ENCODE results near the gene GRAMD1B. TPM values are rescaled to one million over a fixed set of nuclear protein-coding genes. Genes with fewer than 3 reads are reported as not detected.

Gene GRAMD1B
- polyA plus RNA-seq, 1 experiment = 2.7 TPM

DNA sequence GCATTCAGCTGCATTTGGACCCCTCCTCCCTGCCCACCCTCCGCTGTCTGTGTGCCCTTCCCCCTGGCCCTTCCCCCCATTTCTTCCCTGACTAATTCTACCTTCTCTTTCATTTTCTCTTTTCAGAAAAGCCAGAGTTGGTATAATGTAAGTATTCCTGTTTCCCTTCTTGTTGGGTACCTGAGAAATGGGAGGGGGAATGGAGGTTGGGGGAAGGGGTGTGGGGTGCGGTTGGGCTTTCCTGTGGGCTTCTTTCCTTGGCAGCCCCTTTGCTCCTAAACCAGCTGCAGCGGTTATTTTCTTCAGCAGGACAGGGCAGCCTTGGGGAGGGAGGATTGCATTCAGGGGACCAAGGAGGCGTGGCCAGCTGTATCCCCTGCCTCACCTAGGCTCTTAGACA lies 154.1 kb downstream of the GRAMD1B start:
- no peak for DNase-seq (ENCODE audit: low read depth, low spot score)
- Histone ChIP-seq H3K27me3 (ENCODE audit: control insufficient read depth, insufficient read depth, low read length) (no peaks in the 10 kb centered on the region), H3K4me3 (ENCODE audit: low read depth, low read length) (no peak overlapping the region), H3K27ac (ENCODE audit: low read depth, low read length) (no peak overlapping the region), H3K9me3 (ENCODE audit: control insufficient read depth, insufficient read depth, low read length) (no peaks in the 10 kb centered on the region; the same call in 1 of the 2 replicates)
- CTCF ChIA-PET = interaction anchor here (3.6 to 7.2 kb wide), 2 partner anchors 8 to 124 kb away, joined by 22 to 212 read pairs; no protein-coding TSS in a partner anchor
- TF ChIP-seq, protein P1, sequence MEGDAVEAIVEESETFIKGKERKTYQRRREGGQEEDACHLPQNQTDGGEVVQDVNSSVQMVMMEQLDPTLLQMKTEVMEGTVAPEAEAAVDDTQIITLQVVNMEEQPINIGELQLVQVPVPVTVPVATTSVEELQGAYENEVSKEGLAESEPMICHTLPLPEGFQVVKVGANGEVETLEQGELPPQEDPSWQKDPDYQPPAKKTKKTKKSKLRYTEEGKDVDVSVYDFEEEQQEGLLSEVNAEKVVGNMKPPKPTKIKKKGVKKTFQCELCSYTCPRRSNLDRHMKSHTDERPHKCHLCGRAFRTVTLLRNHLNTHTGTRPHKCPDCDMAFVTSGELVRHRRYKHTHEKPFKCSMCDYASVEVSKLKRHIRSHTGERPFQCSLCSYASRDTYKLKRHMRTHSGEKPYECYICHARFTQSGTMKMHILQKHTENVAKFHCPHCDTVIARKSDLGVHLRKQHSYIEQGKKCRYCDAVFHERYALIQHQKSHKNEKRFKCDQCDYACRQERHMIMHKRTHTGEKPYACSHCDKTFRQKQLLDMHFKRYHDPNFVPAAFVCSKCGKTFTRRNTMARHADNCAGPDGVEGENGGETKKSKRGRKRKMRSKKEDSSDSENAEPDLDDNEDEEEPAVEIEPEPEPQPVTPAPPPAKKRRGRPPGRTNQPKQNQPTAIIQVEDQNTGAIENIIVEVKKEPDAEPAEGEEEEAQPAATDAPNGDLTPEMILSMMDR (IDR thresholded peaks at IDR 0.05; ENCODE audit: low read depth, low read length) = no peak
- POLR2A ChIA-PET = no interaction called here

DNA sequence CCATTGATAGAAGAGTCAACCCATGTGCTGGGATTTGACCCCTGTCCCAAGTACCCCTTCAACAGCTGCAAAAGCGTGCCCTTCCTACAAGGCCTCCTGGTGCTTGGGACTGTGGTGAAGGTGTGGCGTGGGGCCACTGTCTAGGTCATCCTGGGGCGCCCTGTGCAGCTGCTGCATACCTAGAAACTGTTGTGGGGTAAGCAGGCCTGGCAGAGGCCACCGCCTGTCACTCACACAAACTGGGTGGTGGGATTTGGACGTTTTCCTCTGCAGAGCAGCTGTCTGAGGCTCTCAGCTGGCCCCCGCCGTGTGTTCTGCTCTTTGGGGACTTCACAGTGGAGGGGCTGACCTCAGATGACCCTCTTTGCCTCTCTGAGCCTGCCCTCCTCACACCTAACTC lies 154.7 kb downstream of the GRAMD1B start:
- CTCF ChIA-PET = interaction anchor here (1.0 to 7.2 kb wide), 3 partner anchors 8 to 123 kb away, joined by 3 to 212 read pairs (median 22); no protein-coding TSS in a partner anchor

DNA sequence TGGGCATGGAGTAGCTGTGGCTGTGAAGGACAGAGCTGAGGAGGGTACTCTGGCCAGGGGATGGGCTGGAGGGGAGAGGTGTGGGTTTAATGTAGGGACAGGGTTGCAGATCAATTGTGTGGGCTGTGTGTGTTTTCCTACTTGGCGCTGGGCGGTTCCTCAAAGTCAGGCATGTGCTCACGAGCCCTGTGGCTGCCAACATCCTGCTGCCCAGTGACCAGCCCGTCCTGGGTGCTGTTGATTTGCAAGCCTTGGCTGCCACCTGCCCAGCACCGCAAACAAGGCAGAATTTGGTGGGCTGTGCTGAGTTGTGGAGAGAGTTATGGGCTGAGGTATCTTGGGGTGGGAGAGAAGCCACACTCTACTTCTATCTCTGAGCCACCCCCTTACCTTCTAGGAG lies 155.1 kb downstream of the GRAMD1B start:
- Histone ChIP-seq H3K27ac (ENCODE audit: low read depth, low read length) (no peak overlapping the region), H3K4me3 (ENCODE audit: low read depth, low read length) (no peak overlapping the region), H3K27me3 (ENCODE audit: control insufficient read depth, insufficient read depth, low read length) (no peaks in the 10 kb centered on the region), H3K9me3 (ENCODE audit: control insufficient read depth, insufficient read depth, low read length) (no peaks in the 10 kb centered on the region; the same call in 1 of the 2 replicates)
- no peak for DNase-seq (ENCODE audit: low read depth, low spot score)
- TF ChIP-seq, protein P1 (IDR thresholded peaks at IDR 0.05; ENCODE audit: low read depth, low read length) = no peak
- CTCF ChIA-PET = interaction anchor here (1.0 to 3.6 kb wide), 2 partner anchors 9 to 122 kb away, joined by 3 to 22 read pairs; no protein-coding TSS in a partner anchor
- POLR2A ChIA-PET = no interaction called here

More for the DNA sequence above, 154.7 kb downstream of the GRAMD1B start:
- TF ChIP-seq, protein P1 (IDR thresholded peaks at IDR 0.05; ENCODE audit: low read depth, low read length) = no peak
- POLR2A ChIA-PET = no interaction called here
- no peaks in the 10 kb centered on the region; the same call in 1 of the 2 replicates for H3K9me3 ChIP-seq (ENCODE audit: control insufficient read depth, insufficient read depth, low read length)
- H3K4me3 ChIP-seq (ENCODE audit: low read depth, low read length) = no peak overlapping the region
- H3K27me3 ChIP-seq (ENCODE audit: control insufficient read depth, insufficient read depth, low read length) = no peaks in the 10 kb centered on the region
- H3K27ac ChIP-seq (ENCODE audit: low read depth, low read length) = no peak overlapping the region
- DNase-seq (ENCODE audit: low read depth, low spot score) = no peak

DNA sequence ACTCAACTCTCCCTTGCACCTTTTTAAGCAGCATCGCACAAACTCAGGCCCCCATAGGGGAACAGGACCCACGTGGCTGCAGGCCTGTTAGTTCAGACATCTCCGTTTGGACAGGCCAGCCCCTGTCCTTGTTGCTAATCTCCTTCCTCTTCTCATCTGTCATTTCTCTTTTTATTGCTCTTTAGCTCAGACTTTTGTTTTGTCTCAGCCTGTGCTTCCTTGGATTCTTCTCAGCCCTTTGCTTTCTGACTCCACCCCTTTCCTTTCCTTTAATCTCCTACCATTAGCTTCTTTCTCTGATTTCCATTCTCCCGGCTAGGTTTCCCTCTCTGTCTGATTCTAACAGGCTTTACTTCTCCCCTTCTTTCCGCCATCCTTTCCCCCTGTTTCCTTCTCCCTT lies 155.6 kb downstream of the GRAMD1B start:
- ChIA-PET CTCF (interaction anchor here (1.0 to 3.6 kb wide), 3 partner anchors 9 to 126 kb away, joined by 3 to 22 read pairs (median 7); no protein-coding TSS in a partner anchor), POLR2A (no interaction called here)
- H3K27me3 ChIP-seq (ENCODE audit: control insufficient read depth, insufficient read depth, low read length) = no peaks in the 10 kb centered on the region
- TF ChIP-seq, protein P1 (IDR thresholded peaks at IDR 0.05; ENCODE audit: low read depth, low read length) = no peak
- H3K27ac ChIP-seq (ENCODE audit: low read depth, low read length) = peak overlapping the region; percentile 21
- no peak for DNase-seq (ENCODE audit: low read depth, low spot score)
- H3K4me3 ChIP-seq (ENCODE audit: low read depth, low read length) = no peak overlapping the region
- no peaks in the 10 kb centered on the region; the same call in 1 of the 2 replicates for H3K9me3 ChIP-seq (ENCODE audit: control insufficient read depth, insufficient read depth, low read length)

DNA sequence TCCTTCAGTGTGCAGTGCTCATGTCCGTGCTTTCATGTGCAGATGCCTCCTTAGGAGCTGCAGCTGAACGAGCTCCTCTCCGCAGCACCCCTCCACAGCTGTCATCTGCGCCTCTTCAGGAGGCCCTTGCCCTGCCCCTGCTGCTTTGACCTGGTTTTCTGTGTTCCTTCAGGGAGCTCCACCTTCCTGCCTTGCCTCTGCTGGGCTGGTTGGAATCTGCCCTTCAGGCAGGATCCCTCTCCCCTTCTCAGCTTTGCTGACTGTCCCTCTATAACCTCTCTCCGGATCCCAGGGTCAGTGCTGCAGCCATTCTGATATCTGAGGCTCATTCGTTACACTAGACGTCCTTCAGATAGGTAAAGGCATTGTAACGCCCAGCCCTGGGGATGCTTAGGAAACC lies 156.5 kb downstream of the GRAMD1B start:
- H3K27me3 ChIP-seq (ENCODE audit: control insufficient read depth, insufficient read depth, low read length) = no peaks in the 10 kb centered on the region
- CTCF ChIA-PET = interaction anchor here (0.6 to 3.6 kb wide), 4 partner anchors 10 to 125 kb away, joined by 5 to 22 read pairs (median 7); no protein-coding TSS in a partner anchor

More for the DNA sequence above, 156.5 kb downstream of the GRAMD1B start:
- DNase-seq (ENCODE audit: low read depth, low spot score) = no peak
- Histone ChIP-seq H3K9me3 (ENCODE audit: control insufficient read depth, insufficient read depth, low read length) (no peaks in the 10 kb centered on the region; the same call in 1 of the 2 replicates), H3K4me3 (ENCODE audit: low read depth, low read length) (no peak overlapping the region), H3K27ac (ENCODE audit: low read depth, low read length) (no peak overlapping the region)
- TF ChIP-seq, protein P1 (IDR thresholded peaks at IDR 0.05; ENCODE audit: low read depth, low read length) = no peak
- POLR2A ChIA-PET = no interaction called here

All from AG04450 (cell line).